HepG2 (cell line): ENCODE results near the gene CDC14C. TPM values are rescaled to one million over a fixed set of nuclear protein-coding genes. Genes with fewer than 3 reads are reported as not detected.

Experiments
- ATAC-seq: fragments of 200-7000 bp; cut with Tn5 transposase; 3 replicates; pipeline ENCODE4 v1.9.1; 2020; ENCODE audit warnings: mild to moderate bottlenecking, moderate library complexity
- BruUV-seq: library from RNA; stranded (reverse); fragments of 400-500 nt; replicated peaks from 2 replicates; lab custom pipeline; 2021; lab: Mats Ljungman, UMichigan
- CTCF ChIA-PET: fragments of 300-600 bp; formaldehyde crosslinking; extraction: SDS; loops from one replicate; lab custom pipeline; 2021; ENCODE audit warnings: low total read pairs, inconsistent platforms, low intra/inter-chr PET ratio; lab: Yijun Ruan, JAX
- POLR2A ChIA-PET: fragments of 350-600 bp; sonication (Branson Sonifier 250); formaldehyde crosslinking; loops from one replicate; lab custom pipeline; 2020; ENCODE audit warnings: antibody characterized with exemption, inconsistent platforms; lab: Yijun Ruan, JAX
- DNase-seq: peaks from one replicate; pipeline ENCODE4 v3.0.0-alpha.2; 2015; ENCODE audit warnings: low spot score
- FAIRE-seq: peaks from 3 replicates; lab custom pipeline; 2011; peaks lifted over from hg19 to GRCh38; lab: Jason Lieb, UNC
- H2AFZ ChIP-seq: one replicate; pipeline ENCODE4 v1.6.1; 2011; ENCODE audit warnings: low read length, inconsistent platforms
- H3K27ac ChIP-seq: fragments of 300-600 bp; 3 replicates; pipeline ENCODE4 v1.8.0; 2011; ENCODE audit warnings: mixed run types, mild to moderate bottlenecking, mixed read lengths, low read length, inconsistent platforms; ENCODE audit not compliant: insufficient read depth; ENCODE audit errors: extremely low read length
- H3K27me3 ChIP-seq, 2 experiments: fragments of 200-600 bp in 1 of 2; 2 replicates in 1 of 2; 3 replicates in 1 of 2; pipeline versions ENCODE4 v1.6.0 to v1.8.0; 2011; ENCODE audit warnings: low read length in 2 of 2, mild to moderate bottlenecking in 2 of 2, moderate library complexity in 2 of 2, inconsistent platforms in 1 of 2; ENCODE audit not compliant: insufficient read depth in 2 of 2, control insufficient read depth in 1 of 2
- H3K36me3 ChIP-seq, 2 experiments: fragments of 200-600 bp in 1 of 2; replicated peaks in 1 of 2; 2 replicates in 1 of 2; 3 replicates in 1 of 2; pipeline versions ENCODE4 v1.5.1 to v1.8.0; 2011; ENCODE audit warnings: low read length in 2 of 2, inconsistent platforms in 1 of 2; ENCODE audit not compliant: insufficient read depth in 2 of 2, control insufficient read depth in 1 of 2
- H3K4me1 ChIP-seq: 2 replicates; pipeline ENCODE4 v1.5.1; 2012; ENCODE audit warnings: low read length, inconsistent platforms; ENCODE audit not compliant: insufficient read depth
- H3K4me2 ChIP-seq: 2 replicates; pipeline ENCODE4 v1.6.0; 2011; ENCODE audit warnings: low read depth, low read length, inconsistent platforms
- H3K4me3 ChIP-seq, 3 experiments: fragments of 200-600 bp in 1 of 3; sonication (generic), shearing (Covaris generic) in 1 of 3; replicated peaks in 1 of 3; 2 replicates each; pipeline ENCODE4 v1.5.1; 2011 to 2016; ENCODE audit warnings: low read length in 3 of 3, inconsistent platforms in 2 of 3, low read depth in 2 of 3, mild to moderate bottlenecking in 2 of 3, control low read depth in 1 of 3, mixed read lengths in 1 of 3; ENCODE audit not compliant: insufficient read depth in 1 of 3
- H3K79me2 ChIP-seq: one replicate; pipeline ENCODE4 v1.6.1; 2011; ENCODE audit warnings: low read length, inconsistent platforms; ENCODE audit not compliant: insufficient read depth
- H3K9ac ChIP-seq: 2 replicates; pipeline ENCODE4 v1.6.0; 2011; ENCODE audit warnings: mild to moderate bottlenecking, low read depth, low read length, inconsistent platforms; ENCODE audit not compliant: insufficient read depth
- H3K9me3 ChIP-seq: 2 replicates; pipeline ENCODE4 v1.5.1; 2012; ENCODE audit warnings: mild to moderate bottlenecking, low read length
- H4K20me1 ChIP-seq: 2 replicates; pipeline ENCODE4 v1.6.0; 2011; ENCODE audit warnings: inconsistent platforms, mild to moderate bottlenecking, low read length, moderate library complexity; ENCODE audit not compliant: insufficient read depth
- FOXO1 ChIP-seq: sonication (generic); formaldehyde crosslinking; IDR thresholded peaks from 2 replicates; pipeline ENCODE4 v1.4.0; 2020; ENCODE audit warnings: missing genetic modification reagents
- HOXA3 ChIP-seq: sonication (generic); formaldehyde crosslinking; IDR thresholded peaks from 2 replicates; pipeline ENCODE4 v1.5.0; 2020; ENCODE audit warnings: missing genetic modification reagents
- KLF11 ChIP-seq: IDR thresholded peaks from 2 replicates; pipeline ENCODE4 v1.6.1; 2016; ENCODE audit warnings: missing compliant biosample characterization
- MTF1 ChIP-seq: sonication (generic); formaldehyde crosslinking; IDR thresholded peaks from 2 replicates; pipeline ENCODE4 v1.5.0; 2020; ENCODE audit warnings: missing genetic modification reagents
- ZBTB8A ChIP-seq: sonication (generic); formaldehyde crosslinking; IDR thresholded peaks from 2 replicates; pipeline ENCODE4 v1.4.0; 2020; ENCODE audit warnings: mild to moderate bottlenecking, low read depth, missing genetic modification reagents, borderline replicate concordance
- ZNF644 ChIP-seq: IDR thresholded peaks from 2 replicates; pipeline ENCODE4 v1.6.1; 2016; ENCODE audit warnings: low read depth
- WGBS: methylation state at CpG from one replicate; pipeline ENCODE4 v1.1.6; 2017; ENCODE audit warnings: low lambda C conversion rate; 5-methylcytosine and 5-hydroxymethylcytosine counted together
- in situ Hi-C: cut with HindIII; loops from 2 replicates; pipeline ENCODE4 v1.10.0; 2017; ENCODE audit warnings: low pct_unique_long_range_greater_than_20kb; ENCODE audit not compliant: extremely low pct_ligation_motif_present
- intact Hi-C: fragments of 100-400 bp; cut with micrococcal nuclease; formaldehyde crosslinking; loops from one replicate; pipeline ENCODE4 v1.10.0; 2022; ENCODE audit not compliant: unreplicated experiment
- polyA plus RNA-seq, 8 experiments: library from polyadenylated mRNA; depleted of rRNA in 3 of 8; stranded (reverse) in 7 of 8; unstranded in 1 of 8; fragments of >200 nt; fragmentation: Illumina TruSeq in 4 of 8; extraction: Trizol in 4 of 8; gene quantifications; 2 replicates each; pipeline versions ENCODE4 v1.2.1 to v1.2.3, GENCODE V29; 2011 to 2016; ENCODE audit warnings: low read depth in 4 of 8, missing spikeins in 1 of 8, mixed read lengths in 1 of 8; ENCODE audit not compliant: insufficient read depth in 1 of 8
- total RNA-seq, 5 experiments: library from RNA; depleted of rRNA; stranded (reverse); fragments of >200 nt; fragmentation: Illumina TruSeq; extraction: Trizol; gene quantifications; 2 replicates each; pipeline ENCODE4 v1.2.3, GENCODE V29; 2016; ENCODE audit warnings: low read depth in 1 of 5
- TF ChIP-seq, protein P1 (sequence below): sonication (generic); formaldehyde crosslinking; IDR thresholded peaks from 2 replicates; pipeline ENCODE4 v1.4.0; 2020; ENCODE audit warnings: missing genetic modification reagents, borderline replicate concordance
- TF ChIP-seq, protein P2 (sequence below): sonication (generic); formaldehyde crosslinking; IDR thresholded peaks from 2 replicates; pipeline ENCODE4 v1.4.0; 2020; ENCODE audit warnings: mild to moderate bottlenecking, missing genetic modification reagents, borderline replicate concordance
- TF ChIP-seq, protein P3 (sequence below): fragments of 450-650 bp; IDR thresholded peaks from 2 replicates; pipeline ENCODE4 v1.6.1; 2017

Gene CDC14C
- total and polyA plus RNA-seq, 2 of the 13 experiments (the other 11 are each of a cell fraction or from before 2014, with no cell fraction given): 0.09 TPM; not detected in 1

- no peaks in the 10 kb centered on the region for H3K27me3 ChIP-seq
- ChIA-PET POLR2A (no interaction called here), CTCF (no interaction called here)
- in situ Hi-C loops (no loop called here), intact Hi-C loops (no loop called here)
- BruUV-seq: no TSS peak
- H3K9ac ChIP-seq: no peak overlapping the region
- 1% methylated on average over 3 of the region's 3 CpGs for WGBS
- no peak overlapping the region for H3K27ac ChIP-seq
- peaks cover 17% of the 10 kb centered on the region; the same call in 1 of the 2 replicates for H3K9me3 ChIP-seq
- FAIRE-seq (no peak), DNase-seq (no peak), ATAC-seq (no peak)
- no peaks in the 10 kb centered on the region for H3K79me2 ChIP-seq
- no peak overlapping the region for H2AFZ ChIP-seq
- no peak overlapping the region for H3K4me3 ChIP-seq
- H3K4me1 ChIP-seq: no peaks in the 10 kb centered on the region
- no peaks in the 10 kb centered on the region for H3K36me3 ChIP-seq
- H4K20me1 ChIP-seq: no peaks in the 10 kb centered on the region
- TF ChIP-seq ZNF644 (CRISPR knock-in tag) (no peak), HOXA3 (CRISPR knock-in tag) (no peak)
- no peak overlapping the region for H3K4me2 ChIP-seq
Observed at GRCh38 chr7:48964074-48964473, 39.7 kb downstream of the CDC14C start.

- POLR2A ChIA-PET: no interaction called here
- H3K4me3 ChIP-seq: no peak overlapping the region
- H3K4me2 ChIP-seq: no peak overlapping the region
- no peak for FAIRE-seq
- no peak overlapping the region for H3K27ac ChIP-seq
- no peak overlapping the region for H2AFZ ChIP-seq
- H3K79me2 ChIP-seq: no peaks in the 10 kb centered on the region
- CTCF ChIA-PET: no interaction called here
- H3K4me1 ChIP-seq: no peaks in the 10 kb centered on the region
- BruUV-seq: no TSS peak
- no peaks in the 10 kb centered on the region for H3K27me3 ChIP-seq
- ATAC-seq: no peak
- peaks cover 65% of the 10 kb centered on the region for H3K9me3 ChIP-seq
- H3K9ac ChIP-seq: no peak overlapping the region
- intact Hi-C loops (no loop called here), in situ Hi-C loops (no loop called here)
- no peaks in the 10 kb centered on the region for H3K36me3 ChIP-seq
- no peaks in the 10 kb centered on the region for H4K20me1 ChIP-seq
- DNase-seq: no peak
- 6% methylated on average over 1 of the region's 1 CpG for WGBS
- TF ChIP-seq KLF11 (no peak), FOXO1 (no peak), MTF1 (no peak), ZBTB8A (CRISPR knock-in tag) (no peak)
- TF ChIP-seq, protein P1, sequence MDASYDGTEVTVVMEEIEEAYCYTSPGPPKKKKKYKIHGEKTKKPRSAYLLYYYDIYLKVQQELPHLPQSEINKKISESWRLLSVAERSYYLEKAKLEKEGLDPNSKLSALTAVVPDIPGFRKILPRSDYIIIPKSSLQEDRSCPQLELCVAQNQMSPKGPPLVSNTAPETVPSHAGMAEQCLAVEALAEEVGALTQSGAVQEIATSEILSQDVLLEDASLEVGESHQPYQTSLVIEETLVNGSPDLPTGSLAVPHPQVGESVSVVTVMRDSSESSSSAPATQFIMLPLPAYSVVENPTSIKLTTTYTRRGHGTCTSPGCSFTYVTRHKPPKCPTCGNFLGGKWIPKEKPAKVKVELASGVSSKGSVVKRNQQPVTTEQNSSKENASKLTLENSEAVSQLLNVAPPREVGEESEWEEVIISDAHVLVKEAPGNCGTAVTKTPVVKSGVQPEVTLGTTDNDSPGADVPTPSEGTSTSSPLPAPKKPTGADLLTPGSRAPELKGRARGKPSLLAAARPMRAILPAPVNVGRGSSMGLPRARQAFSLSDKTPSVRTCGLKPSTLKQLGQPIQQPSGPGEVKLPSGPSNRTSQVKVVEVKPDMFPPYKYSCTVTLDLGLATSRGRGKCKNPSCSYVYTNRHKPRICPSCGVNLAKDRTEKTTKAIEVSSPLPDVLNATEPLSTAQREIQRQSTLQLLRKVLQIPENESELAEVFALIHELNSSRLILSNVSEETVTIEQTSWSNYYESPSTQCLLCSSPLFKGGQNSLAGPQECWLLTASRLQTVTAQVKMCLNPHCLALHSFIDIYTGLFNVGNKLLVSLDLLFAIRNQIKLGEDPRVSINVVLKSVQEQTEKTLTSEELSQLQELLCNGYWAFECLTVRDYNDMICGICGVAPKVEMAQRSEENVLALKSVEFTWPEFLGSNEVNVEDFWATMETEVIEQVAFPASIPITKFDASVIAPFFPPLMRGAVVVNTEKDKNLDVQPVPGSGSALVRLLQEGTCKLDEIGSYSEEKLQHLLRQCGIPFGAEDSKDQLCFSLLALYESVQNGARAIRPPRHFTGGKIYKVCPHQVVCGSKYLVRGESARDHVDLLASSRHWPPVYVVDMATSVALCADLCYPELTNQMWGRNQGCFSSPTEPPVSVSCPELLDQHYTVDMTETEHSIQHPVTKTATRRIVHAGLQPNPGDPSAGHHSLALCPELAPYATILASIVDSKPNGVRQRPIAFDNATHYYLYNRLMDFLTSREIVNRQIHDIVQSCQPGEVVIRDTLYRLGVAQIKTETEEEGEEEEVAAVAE (CRISPR knock-in tag): no peak
- TF ChIP-seq, protein P2, sequence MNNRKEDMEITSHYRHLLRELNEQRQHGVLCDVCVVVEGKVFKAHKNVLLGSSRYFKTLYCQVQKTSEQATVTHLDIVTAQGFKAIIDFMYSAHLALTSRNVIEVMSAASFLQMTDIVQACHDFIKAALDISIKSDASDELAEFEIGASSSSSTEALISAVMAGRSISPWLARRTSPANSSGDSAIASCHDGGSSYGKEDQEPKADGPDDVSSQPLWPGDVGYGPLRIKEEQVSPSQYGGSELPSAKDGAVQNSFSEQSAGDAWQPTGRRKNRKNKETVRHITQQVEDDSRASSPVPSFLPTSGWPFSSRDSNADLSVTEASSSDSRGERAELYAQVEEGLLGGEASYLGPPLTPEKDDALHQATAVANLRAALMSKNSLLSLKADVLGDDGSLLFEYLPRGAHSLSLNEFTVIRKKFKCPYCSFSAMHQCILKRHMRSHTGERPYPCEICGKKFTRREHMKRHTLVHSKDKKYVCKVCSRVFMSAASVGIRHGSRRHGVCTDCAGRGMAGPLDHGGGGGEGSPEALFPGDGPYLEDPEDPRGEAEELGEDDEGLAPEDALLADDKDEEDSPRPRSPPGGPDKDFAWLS (CRISPR knock-in tag): no peak
- TF ChIP-seq, protein P3, sequence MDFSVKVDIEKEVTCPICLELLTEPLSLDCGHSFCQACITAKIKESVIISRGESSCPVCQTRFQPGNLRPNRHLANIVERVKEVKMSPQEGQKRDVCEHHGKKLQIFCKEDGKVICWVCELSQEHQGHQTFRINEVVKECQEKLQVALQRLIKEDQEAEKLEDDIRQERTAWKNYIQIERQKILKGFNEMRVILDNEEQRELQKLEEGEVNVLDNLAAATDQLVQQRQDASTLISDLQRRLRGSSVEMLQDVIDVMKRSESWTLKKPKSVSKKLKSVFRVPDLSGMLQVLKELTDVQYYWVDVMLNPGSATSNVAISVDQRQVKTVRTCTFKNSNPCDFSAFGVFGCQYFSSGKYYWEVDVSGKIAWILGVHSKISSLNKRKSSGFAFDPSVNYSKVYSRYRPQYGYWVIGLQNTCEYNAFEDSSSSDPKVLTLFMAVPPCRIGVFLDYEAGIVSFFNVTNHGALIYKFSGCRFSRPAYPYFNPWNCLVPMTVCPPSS: no peak
Observed at GRCh38 chr7:48971173-48971572, 46.8 kb downstream of the CDC14C start.
